Adrenal gland (tissue), 12 donors: ENCODE results near the gene KLHL42. TPM values are rescaled to one million over a fixed set of nuclear protein-coding genes. Genes with fewer than 3 reads are reported as not detected.

ENCODE experiments used
- DNase-seq, 7 donors: peaks; one replicate each; pipeline ENCODE4 v3.0.0-alpha.2; 2019 to 2020
- H3K27ac ChIP-seq, 5 donors: fragments of 200-600 bp; sonication (generic) in 4 of 5; 1 replicate in 3 of 5; 2 replicates in 2 of 5; pipeline versions ENCODE4 v1.5.1 to v1.8.0; 2016 to 2020; ENCODE audit warnings: mild to moderate bottlenecking in 1 of 5
- H3K27me3 ChIP-seq: fragments of 200-600 bp; 2 replicates; pipeline ENCODE4 v1.8.0; 2021
- H3K36me3 ChIP-seq, 2 donors: fragments of 200-600 bp; replicated peaks in 1 of 2; 1 replicate in 1 of 2; 2 replicates in 1 of 2; pipeline versions ENCODE4 v1.5.1 to v1.8.0; 2018 to 2022
- H3K4me1 ChIP-seq, 2 donors: fragments of 200-600 bp; replicated peaks in 1 of 2; 1 replicate in 1 of 2; 2 replicates in 1 of 2; pipeline versions ENCODE4 v1.5.1 to v1.8.0; 2018 to 2021
- H3K4me3 ChIP-seq, 4 donors: fragments of 200-600 bp; sonication (generic) in 3 of 4; one replicate each; pipeline ENCODE4 v1.5.1; 2016 to 2018
- H3K9me3 ChIP-seq, 3 donors: fragments of 200-600 bp; sonication (generic) in 1 of 3; replicated peaks in 1 of 3; 1 replicate in 2 of 3; 2 replicates in 1 of 3; pipeline versions ENCODE4 v1.5.1 to v1.8.0; 2016 to 2021
- POLR2A ChIP-seq, 2 donors: fragments of 450-650 bp; IDR thresholded peaks; one replicate each; pipeline ENCODE4 v1.6.1; 2017; ENCODE audit warnings: antibody characterized with exemption in 2 of 2, mild to moderate bottlenecking in 2 of 2, moderate library complexity in 1 of 2
- WGBS, 4 donors: extraction: QIAGEN DNeasy Blood & Tissue Kit in 2 of 4; methylation state at CpG; one replicate each; pipeline versions ENCODE4 v1.1.5 to v1.1.7; 2013 to 2017; 5-methylcytosine and 5-hydroxymethylcytosine counted together
- intact Hi-C, 2 donors: fragments of 100-400 bp; cut with DNase I; formaldehyde crosslinking; loops; one replicate each; pipeline versions ENCODE4 v1.14.1 to v1.15.0; 2022 to 2023
- polyA plus RNA-seq, 3 donors: library from polyadenylated mRNA; stranded (reverse); fragments of 200-250 nt in 2 of 3; fragments of 350-450 nt in 1 of 3; fragmentation: Illumina TruSeq in 1 of 3; extraction: RNeasy Lipid Tissue Mini Kit (QIAGEN cat#74804) in 1 of 3; gene quantifications; one replicate each; pipeline ENCODE4 v1.2.3, GENCODE V29; 2013 to 2014
- total RNA-seq, 9 donors: library from RNA; depleted of rRNA in 4 of 9; stranded (reverse); fragments of >200 nt in 4 of 9; fragments of 120-200 nt in 1 of 9; fragmentation: NEBNext Ultra II Directional in 1 of 9; extraction: Animal tissue kit (Norgen Biotek cat#: 25700) in 1 of 9; gene quantifications; one replicate each; pipeline versions ENCODE4 v1.1.0 to v1.2.4, GENCODE V29; 2013 to 2023
- TF ChIP-seq, protein P1 (sequence below), 6 experiments: fragments of 450-650 bp in 4 of 6; fragments of 200-600 bp in 2 of 6; sonication (generic) in 1 of 6; IDR thresholded peaks; 1 replicate in 5 of 6; 2 replicates in 1 of 6; pipeline versions ENCODE4 v1.5.1 to v1.8.0; 2016 to 2021; ENCODE audit warnings: antibody characterized with exemption in 6 of 6, mild to moderate bottlenecking in 2 of 6, moderate library complexity in 1 of 6
- donor health status: healthy with polysubstance abuse.
- donor health status: Bipolar disorder and iron deficiency.
- donor health status: DM: yes; HTN: yes; CAD: no.
- donor health status: DM: no; HTN: no; CAD: no.
- donor health status: DM: no; HTN: no; CAD: no.
- donor health status: DM: yes; HTN: yes; CAD: no.

Gene KLHL42
- total and polyA plus RNA-seq, 12 donors = 7.8 to 23.7 (median 18.4) TPM

- Histone ChIP-seq H3K27me3 (no peaks in the 10 kb centered on the region), H3K9me3 (no peaks in the 10 kb centered on the region), H3K27ac (no peak overlapping the region), H3K4me1 (no peaks in the 10 kb centered on the region), H3K36me3 (no peaks in the 10 kb centered on the region), H3K4me3 (no peak overlapping the region)
- intact Hi-C loops = no loop called here
- no peak for DNase-seq
- WGBS, 4 donors = 79 to 93% (median 90%) methylated on average over 3 of the region's 3 CpGs
- TF ChIP-seq, protein P1, sequence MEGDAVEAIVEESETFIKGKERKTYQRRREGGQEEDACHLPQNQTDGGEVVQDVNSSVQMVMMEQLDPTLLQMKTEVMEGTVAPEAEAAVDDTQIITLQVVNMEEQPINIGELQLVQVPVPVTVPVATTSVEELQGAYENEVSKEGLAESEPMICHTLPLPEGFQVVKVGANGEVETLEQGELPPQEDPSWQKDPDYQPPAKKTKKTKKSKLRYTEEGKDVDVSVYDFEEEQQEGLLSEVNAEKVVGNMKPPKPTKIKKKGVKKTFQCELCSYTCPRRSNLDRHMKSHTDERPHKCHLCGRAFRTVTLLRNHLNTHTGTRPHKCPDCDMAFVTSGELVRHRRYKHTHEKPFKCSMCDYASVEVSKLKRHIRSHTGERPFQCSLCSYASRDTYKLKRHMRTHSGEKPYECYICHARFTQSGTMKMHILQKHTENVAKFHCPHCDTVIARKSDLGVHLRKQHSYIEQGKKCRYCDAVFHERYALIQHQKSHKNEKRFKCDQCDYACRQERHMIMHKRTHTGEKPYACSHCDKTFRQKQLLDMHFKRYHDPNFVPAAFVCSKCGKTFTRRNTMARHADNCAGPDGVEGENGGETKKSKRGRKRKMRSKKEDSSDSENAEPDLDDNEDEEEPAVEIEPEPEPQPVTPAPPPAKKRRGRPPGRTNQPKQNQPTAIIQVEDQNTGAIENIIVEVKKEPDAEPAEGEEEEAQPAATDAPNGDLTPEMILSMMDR (IDR thresholded peaks at IDR 0.05) = no peak
- no peak for TF ChIP-seq POLR2A (IDR thresholded peaks at IDR 0.05)
Observed at GRCh38 chr12:27766587-27766986, 13.4 kb upstream of the KLHL42 start.

DNA sequence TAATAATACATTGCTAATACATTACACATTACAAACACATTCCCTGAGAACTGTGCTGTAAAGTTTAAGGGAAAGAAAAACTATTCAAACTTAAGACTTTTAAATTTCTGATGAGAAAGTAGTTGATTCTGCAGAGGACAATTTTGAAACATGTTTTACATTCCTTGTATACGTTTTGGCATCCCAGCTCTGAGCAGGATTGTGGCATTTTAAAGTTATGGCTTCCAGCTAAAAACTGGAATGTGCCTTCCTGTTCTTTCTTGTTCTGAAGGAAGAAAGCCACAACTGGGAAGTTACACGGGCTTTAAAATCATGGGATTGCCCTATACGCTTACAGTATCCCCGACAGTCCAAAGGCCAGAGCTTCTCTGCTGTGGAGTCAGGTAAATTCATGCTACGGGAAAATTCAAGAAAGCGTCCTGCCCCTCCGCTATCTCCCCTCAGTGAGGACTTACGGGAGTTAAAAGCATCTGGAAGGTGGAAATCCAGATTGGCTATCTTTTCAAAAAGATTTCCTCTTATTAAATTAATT is 10.8 kb upstream of the KLHL42 start:
- H3K36me3 ChIP-seq = no peaks in the 10 kb centered on the region
- no peak for DNase-seq
- H3K4me1 ChIP-seq = no peaks in the 10 kb centered on the region
- no peak for TF ChIP-seq POLR2A (IDR thresholded peaks at IDR 0.05)
- TF ChIP-seq, protein P1 (IDR thresholded peaks at IDR 0.05) = no peak
- no peaks in the 10 kb centered on the region for H3K9me3 ChIP-seq
- no peak overlapping the region for H3K4me3 ChIP-seq
- no peak overlapping the region for H3K27ac ChIP-seq
- 79 to 89% (median 82%) methylated on average over 8 of the region's 8 CpGs for WGBS, 4 donors
- intact Hi-C loops = no loop called here
- H3K27me3 ChIP-seq = no peaks in the 10 kb centered on the region

DNA sequence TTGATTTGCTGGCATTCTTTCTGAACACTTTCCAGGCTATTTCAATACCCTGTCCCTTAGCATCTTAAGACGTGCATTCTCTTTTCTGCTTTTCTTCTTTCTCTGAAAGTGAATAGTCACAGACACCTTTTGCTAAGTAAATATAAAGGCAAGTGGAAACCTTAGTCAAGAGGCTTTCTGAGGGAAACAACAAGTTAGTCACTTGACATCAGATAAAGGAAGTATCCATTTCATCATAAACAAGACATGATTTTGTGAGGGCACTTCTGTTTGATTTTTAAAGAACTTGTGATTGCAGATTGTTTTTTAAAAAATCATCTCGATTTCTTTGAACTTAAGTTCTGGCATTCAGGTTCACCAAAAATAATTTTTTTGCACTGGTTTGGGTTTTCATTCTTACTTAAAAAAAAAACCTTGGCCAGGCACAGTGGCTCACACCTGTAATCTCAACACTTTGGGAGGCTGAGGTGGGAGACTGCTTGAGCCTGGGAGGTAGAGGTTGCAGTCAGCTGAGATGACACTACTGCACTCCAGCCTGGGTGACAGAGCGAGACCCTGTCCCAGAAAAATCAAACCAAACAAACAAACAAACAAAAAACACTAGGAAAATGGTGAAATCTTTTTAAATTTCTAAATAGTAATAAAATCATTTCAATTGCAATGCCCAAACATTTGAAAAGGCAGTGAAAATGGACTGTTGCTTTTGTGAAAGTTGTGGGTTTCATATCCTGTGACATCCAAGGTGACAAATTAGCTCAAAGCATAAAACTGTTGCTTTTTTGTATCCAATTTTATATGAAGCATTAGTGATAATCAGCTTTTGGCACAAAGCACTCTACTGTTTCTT is 8.3 kb upstream of the KLHL42 start:
- H3K4me3 ChIP-seq = no peak overlapping the region
- intact Hi-C loops = no loop called here

GRCh38 chr12:27772328-27773049 is 7.5 kb upstream of the KLHL42 start:
- Histone ChIP-seq H3K4me3 (no peak overlapping the region), H3K27ac (no peak overlapping the region), H3K27me3 (no peaks in the 10 kb centered on the region), H3K9me3 (no peaks in the 10 kb centered on the region), H3K36me3 (no peaks in the 10 kb centered on the region), H3K4me1 (no peaks in the 10 kb centered on the region)
- intact Hi-C loops = no loop called here
- DNase-seq = no peak
- 52 to 60% (median 55%) methylated on average over 5 of the region's 5 CpGs for WGBS, 4 donors
- TF ChIP-seq, protein P1 (IDR thresholded peaks at IDR 0.05) = no peak
- TF ChIP-seq POLR2A (IDR thresholded peaks at IDR 0.05) = no peak

More for the DNA sequence above, 8.3 kb upstream of the KLHL42 start:
- no peaks in the 10 kb centered on the region for H3K4me1 ChIP-seq
- 81 to 89% (median 85%) methylated on average over 3 of the region's 3 CpGs for WGBS, 4 donors
- no peak for DNase-seq
- H3K9me3 ChIP-seq = no peaks in the 10 kb centered on the region
- no peaks in the 10 kb centered on the region for H3K27me3 ChIP-seq
- TF ChIP-seq, protein P1 (IDR thresholded peaks at IDR 0.05) = no peak
- TF ChIP-seq POLR2A (IDR thresholded peaks at IDR 0.05) = no peak
- no peaks in the 10 kb centered on the region for H3K36me3 ChIP-seq
- H3K27ac ChIP-seq = no peak overlapping the region
